Activated CD4-positive, alpha-beta T cell treated with anti-CD3 and anti-CD28 coated beads for 24 hours (primary cell): ENCODE measurements around the gene HUNK.

Experiments
- DNase-seq, 2 donors: peaks; one replicate each; pipeline ENCODE4 v3.0.0-alpha.2; 2020; ENCODE audit warnings: low read depth in 2 of 2

Gene HUNK

GRCh38 chr21:32044205-32045180, 171.7 kb downstream of the HUNK start:
- DNase-seq = no peak

- no peak for DNase-seq
Measured at GRCh38 chr21:32046191-32046590, 173.4 kb downstream of the HUNK start.

- DNase-seq = no peak
Measured at GRCh38 chr21:32048353-32048752, 175.5 kb downstream of the HUNK start.
